ENCODE results near the gene TRAF1. TPM values are rescaled to one million over a fixed set of nuclear protein-coding genes. Genes with fewer than 3 reads are reported as not detected.

Gene TRAF1
- total and polyA plus RNA-seq, 10 of the 15 experiments (the other 5 are each of a cell fraction or from before 2014, with no cell fraction given): 13.8 to 163 (median 128) TPM

DNA sequence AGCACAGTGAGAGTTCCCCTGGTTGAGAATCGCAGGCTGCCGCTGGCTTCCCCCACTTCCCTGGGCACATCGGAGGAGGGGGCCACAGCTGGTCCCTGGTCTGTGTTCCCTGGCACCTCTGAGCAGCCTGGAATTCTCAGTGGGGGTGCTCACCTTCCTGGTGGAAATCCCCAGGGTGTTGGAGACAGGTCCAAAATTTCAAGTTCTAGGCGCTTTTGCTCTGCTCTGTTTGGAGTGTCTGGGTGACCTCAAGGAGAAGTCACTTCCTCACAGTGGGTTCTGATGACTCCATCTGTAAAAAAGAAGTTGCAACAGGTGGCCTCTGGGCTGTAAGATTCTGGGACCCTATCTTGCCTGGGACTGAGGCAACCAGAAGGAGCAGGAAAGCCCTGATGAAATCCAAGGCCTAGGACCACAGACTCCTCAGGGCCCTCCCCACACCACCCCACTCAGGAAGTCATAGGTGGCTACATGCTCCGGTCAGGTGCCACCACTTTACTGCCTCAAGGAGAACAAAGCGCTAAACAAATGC is at the start of gene TRAF1 (continued):
- TF ChIP-seq NR2F1 (conservative IDR thresholded peaks at IDR 0.05) (peak; percentile 66; the same call in 1 of the 2 replicates), POU2F2 (IDR thresholded peaks at IDR 0.05; ENCODE audit: borderline replicate concordance, low read depth, low read length) (peak; percentile 17; the same call in 1 of the 3 replicates), EZH2 (IDR thresholded peaks at IDR 0.05; ENCODE audit: borderline replicate concordance, control insufficient read depth, low read depth, low read length) (no peak), SMAD1 (IDR thresholded peaks at IDR 0.05; ENCODE audit: low read depth, partially characterized antibody) (no peak), NR2C2 (IDR thresholded peaks at IDR 0.05; ENCODE audit: borderline replicate concordance, control insufficient read depth, insufficient read length, low read depth) (no peak), TAF1 (IDR thresholded peaks at IDR 0.05; ENCODE audit: borderline replicate concordance, low read depth, low read length) (0 out of 2 replicates have a peak, but pooled peaks have one; percentile 3), RCOR1 (conservative IDR thresholded peaks at IDR 0.05; ENCODE audit: low read depth, low read length) (0 out of 2 replicates have a peak, but pooled peaks have one; percentile 13), TCF12 (IDR thresholded peaks at IDR 0.05; ENCODE audit: low read depth, low read length) (peak; percentile 25; the same call in 1 of the 2 replicates), HDAC2 (IDR thresholded peaks at IDR 0.05) (no peak), LARP7 (IDR thresholded peaks at IDR 0.05) (peak; percentile 10; the same call in 1 of the 2 replicates)
- TF ChIP-seq, protein P1, sequence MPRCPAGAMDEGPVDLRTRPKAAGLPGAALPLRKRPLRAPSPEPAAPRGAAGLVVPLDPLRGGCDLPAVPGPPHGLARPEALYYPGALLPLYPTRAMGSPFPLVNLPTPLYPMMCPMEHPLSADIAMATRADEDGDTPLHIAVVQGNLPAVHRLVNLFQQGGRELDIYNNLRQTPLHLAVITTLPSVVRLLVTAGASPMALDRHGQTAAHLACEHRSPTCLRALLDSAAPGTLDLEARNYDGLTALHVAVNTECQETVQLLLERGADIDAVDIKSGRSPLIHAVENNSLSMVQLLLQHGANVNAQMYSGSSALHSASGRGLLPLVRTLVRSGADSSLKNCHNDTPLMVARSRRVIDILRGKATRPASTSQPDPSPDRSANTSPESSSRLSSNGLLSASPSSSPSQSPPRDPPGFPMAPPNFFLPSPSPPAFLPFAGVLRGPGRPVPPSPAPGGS (IDR thresholded peaks at IDR 0.05; ENCODE audit: borderline replicate concordance, insufficient read depth, low read depth, low read length, poor library complexity, severe bottlenecking): peak; percentile 8
- TF ChIP-seq, protein P2, sequence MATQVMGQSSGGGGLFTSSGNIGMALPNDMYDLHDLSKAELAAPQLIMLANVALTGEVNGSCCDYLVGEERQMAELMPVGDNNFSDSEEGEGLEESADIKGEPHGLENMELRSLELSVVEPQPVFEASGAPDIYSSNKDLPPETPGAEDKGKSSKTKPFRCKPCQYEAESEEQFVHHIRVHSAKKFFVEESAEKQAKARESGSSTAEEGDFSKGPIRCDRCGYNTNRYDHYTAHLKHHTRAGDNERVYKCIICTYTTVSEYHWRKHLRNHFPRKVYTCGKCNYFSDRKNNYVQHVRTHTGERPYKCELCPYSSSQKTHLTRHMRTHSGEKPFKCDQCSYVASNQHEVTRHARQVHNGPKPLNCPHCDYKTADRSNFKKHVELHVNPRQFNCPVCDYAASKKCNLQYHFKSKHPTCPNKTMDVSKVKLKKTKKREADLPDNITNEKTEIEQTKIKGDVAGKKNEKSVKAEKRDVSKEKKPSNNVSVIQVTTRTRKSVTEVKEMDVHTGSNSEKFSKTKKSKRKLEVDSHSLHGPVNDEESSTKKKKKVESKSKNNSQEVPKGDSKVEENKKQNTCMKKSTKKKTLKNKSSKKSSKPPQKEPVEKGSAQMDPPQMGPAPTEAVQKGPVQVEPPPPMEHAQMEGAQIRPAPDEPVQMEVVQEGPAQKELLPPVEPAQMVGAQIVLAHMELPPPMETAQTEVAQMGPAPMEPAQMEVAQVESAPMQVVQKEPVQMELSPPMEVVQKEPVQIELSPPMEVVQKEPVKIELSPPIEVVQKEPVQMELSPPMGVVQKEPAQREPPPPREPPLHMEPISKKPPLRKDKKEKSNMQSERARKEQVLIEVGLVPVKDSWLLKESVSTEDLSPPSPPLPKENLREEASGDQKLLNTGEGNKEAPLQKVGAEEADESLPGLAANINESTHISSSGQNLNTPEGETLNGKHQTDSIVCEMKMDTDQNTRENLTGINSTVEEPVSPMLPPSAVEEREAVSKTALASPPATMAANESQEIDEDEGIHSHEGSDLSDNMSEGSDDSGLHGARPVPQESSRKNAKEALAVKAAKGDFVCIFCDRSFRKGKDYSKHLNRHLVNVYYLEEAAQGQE (IDR thresholded peaks at IDR 0.05; ENCODE audit: low read depth, low read length): no peak
